GM12865 (cell line): ENCODE results near the gene RABGAP1L.

Experiments used
- DNase-seq: peaks from one replicate; pipeline ENCODE4 v3.0.0; 2010; ENCODE audit warnings: low read depth
- H3K4me3 ChIP-seq: 2 replicates; pipeline ENCODE4 v1.5.1; 2011; ENCODE audit warnings: mild to moderate bottlenecking, low read depth, low read length, control low read depth
- TF ChIP-seq, protein P1 (sequence below): IDR thresholded peaks from 2 replicates; pipeline ENCODE4 v1.5.1; 2011; ENCODE audit warnings: low read length, control low read depth, low read depth, inconsistent platforms; ENCODE audit not compliant: insufficient read depth; ENCODE audit errors: missing control alignments

RABGAP1L gene

DNA sequence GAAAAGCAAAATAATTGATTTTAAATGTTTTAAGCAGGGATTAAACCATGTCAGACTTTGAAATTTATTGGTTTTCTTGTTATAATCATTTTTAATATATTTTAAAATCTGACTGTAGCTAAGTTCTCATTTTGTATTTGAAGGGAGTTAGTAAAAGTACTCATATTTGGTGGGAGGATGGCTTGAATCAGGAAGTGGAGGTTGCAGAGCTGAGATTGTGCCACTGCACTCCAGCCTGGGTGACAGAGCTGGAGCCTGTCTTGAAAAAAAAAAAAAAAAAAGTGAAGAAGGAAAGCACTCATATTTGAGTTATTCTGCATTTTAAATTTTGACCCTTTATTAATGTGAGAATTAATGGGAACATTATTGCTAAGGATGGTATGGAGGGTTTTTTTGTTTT lies 106.0 kb downstream of the RABGAP1L start:
- H3K4me3 ChIP-seq: no peak overlapping the region
- DNase-seq: no peak
- TF ChIP-seq, protein P1, sequence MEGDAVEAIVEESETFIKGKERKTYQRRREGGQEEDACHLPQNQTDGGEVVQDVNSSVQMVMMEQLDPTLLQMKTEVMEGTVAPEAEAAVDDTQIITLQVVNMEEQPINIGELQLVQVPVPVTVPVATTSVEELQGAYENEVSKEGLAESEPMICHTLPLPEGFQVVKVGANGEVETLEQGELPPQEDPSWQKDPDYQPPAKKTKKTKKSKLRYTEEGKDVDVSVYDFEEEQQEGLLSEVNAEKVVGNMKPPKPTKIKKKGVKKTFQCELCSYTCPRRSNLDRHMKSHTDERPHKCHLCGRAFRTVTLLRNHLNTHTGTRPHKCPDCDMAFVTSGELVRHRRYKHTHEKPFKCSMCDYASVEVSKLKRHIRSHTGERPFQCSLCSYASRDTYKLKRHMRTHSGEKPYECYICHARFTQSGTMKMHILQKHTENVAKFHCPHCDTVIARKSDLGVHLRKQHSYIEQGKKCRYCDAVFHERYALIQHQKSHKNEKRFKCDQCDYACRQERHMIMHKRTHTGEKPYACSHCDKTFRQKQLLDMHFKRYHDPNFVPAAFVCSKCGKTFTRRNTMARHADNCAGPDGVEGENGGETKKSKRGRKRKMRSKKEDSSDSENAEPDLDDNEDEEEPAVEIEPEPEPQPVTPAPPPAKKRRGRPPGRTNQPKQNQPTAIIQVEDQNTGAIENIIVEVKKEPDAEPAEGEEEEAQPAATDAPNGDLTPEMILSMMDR: no peak

DNA sequence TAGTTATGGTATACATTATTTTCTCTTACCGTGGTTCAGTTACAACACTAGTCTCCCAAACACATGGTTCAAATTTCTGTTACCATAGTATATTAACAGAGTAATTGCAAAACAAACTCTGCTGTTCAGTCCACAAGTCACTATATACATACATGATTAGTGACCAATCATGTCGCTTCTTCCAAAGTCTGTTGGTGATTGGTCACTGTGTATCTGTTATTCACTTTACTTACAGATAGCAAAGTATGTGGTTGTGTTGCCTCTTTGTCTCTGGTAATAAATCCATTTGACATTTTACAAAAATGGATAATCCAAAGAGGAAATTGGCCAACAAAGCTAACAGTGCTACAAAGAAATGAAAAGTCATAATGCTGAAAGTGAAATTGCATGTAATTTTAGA lies 107.2 kb downstream of the RABGAP1L start:
- TF ChIP-seq, protein P1: no peak

DNA sequence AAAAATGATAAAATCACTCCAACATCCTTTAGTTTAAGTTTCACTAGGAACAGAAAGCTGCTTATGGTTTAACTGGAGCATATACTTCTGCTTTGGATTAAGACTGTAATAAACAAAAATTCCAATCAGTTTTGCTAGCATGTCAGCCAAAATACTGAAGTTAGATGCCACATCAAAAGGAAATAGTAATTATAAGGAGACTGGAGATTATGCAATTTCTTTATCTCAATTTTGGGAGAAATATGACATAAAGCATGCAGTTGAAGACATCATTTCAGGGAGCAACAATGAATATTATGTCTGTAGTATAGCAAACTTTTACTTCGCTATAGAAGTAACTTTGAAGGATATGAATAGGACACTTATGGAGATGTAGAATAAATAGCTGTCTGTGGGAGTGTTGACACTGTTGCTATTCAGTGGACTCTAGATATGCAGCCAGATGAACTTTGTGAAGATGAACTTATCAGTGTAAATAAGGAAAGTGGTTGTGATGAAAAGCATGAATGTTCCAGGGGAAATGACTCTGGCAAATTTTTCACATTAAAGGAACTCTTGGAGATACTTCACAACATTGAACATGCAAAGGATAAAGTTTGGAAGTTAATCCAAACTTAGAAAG lies 107.8 kb downstream of the RABGAP1L start:
- no peak overlapping the region for H3K4me3 ChIP-seq
- TF ChIP-seq, protein P1: no peak
- DNase-seq: no peak

More for the DNA sequence above, 107.2 kb downstream of the RABGAP1L start:
- H3K4me3 ChIP-seq: no peak overlapping the region
- no peak for DNase-seq

DNA sequence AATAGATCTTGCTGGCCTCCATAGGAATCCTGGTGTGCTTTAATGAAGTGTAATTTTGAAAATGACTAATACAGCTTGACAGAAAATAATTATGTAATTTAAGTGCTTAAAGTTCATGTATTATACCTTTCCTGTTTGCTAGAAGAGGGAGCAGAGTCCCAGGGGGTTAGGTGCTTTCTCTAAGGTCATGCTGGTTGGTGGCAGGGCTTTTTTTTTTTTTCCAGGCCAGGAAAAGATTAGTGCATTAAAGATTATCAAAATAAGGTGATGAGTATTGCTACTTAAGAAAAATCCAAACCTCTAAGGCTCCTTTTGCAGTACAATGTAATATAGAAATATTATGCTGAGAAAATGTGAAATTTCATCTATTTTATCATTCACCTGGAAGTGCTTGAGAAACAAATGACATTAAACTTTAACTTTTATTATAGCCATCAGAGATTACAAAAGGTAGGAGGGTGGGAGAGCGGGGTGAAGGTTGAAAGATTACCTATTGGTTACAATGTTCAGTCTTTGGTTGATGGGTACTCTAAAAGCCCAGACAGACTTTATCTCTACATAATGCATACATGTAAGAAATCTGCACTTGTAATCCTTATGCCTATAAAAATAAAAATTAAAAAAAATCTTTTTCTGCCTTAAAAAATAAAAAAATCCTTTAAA lies 110.8 kb downstream of the RABGAP1L start:
- TF ChIP-seq, protein P1: no peak
- no peak overlapping the region for H3K4me3 ChIP-seq
- DNase-seq: no peak

DNA sequence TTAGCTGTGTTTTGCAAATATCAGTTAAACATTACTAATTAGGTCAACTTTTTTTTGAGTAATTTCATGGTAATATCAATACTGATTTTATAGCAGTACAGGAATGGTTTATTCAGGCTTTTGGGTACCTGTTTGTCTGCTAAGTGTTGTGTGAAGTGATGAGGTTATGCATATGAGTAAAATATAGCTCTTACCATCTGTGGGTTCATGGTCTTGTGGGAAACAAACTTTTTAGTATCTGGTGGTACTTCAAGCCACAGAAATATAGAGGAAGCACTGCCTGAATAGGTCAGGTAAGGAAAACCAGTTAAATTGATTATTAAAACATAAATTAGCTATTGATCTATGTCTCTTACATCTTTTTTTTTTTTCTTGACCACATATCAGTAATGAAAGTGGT lies 113.9 kb downstream of the RABGAP1L start:
- TF ChIP-seq, protein P1: no peak
- DNase-seq: peak; percentile 7
- no peak overlapping the region for H3K4me3 ChIP-seq

DNA sequence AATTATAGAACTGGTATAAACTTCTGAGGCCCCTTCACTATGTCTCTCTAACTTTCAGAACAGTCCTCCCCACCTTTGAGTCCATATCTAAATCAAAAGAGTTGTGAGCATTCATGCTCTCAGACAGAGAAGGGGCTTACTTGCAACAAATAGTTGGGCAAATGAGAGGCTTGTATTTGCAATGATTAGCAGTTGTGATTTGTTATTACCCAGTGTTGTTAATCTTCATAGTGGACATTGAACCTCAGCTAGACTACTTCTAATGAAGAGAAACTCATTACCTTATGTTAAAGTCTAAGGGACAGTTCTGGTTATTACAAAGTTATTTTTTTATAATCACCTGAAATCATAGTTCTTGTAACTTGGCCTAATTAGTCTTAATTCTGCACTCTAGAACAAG lies 114.5 kb downstream of the RABGAP1L start:
- TF ChIP-seq, protein P1: no peak
- H3K4me3 ChIP-seq: no peak overlapping the region
- DNase-seq: no peak
